OCI-LY1 (cell line): ENCODE results near the gene PTPRF.
A peak's percentile ranks its signal among the peaks of the same experiment; 100 is the strongest.

Experiments
- H2AFZ ChIP-seq: fragments of 200-600 bp; sonication (generic), shearing (Covaris generic); 2 replicates; pipeline ENCODE4 v1.6.0; 2014; ENCODE audit warnings: antibody characterized with exemption, mild to moderate bottlenecking, low read length
- H3F3A ChIP-seq: fragments of 200-600 bp; sonication (generic), shearing (Covaris generic); 2 replicates; pipeline ENCODE4 v1.6.0; 2014; ENCODE audit warnings: mild to moderate bottlenecking, antibody characterized with exemption, low read length, moderate library complexity; ENCODE audit not compliant: insufficient read depth
- H3K27ac ChIP-seq: fragments of 200-600 bp; sonication (generic); 2 replicates; pipeline ENCODE4 v1.5.1; 2014; ENCODE audit warnings: low read length, mixed run types, mild to moderate bottlenecking, low read depth; ENCODE audit not compliant: poor library complexity, severe bottlenecking
- H3K27me3 ChIP-seq: fragments of 200-600 bp; sonication (generic); 2 replicates; pipeline ENCODE4 v1.6.0; 2014; ENCODE audit warnings: antibody characterized with exemption, mild to moderate bottlenecking, low read length, moderate library complexity; ENCODE audit not compliant: insufficient read depth
- H3K36me3 ChIP-seq: fragments of 200-600 bp; sonication (generic); 2 replicates; pipeline ENCODE4 v1.6.1; 2014; ENCODE audit warnings: mild to moderate bottlenecking, antibody characterized with exemption, low read length, moderate library complexity, mixed read lengths; ENCODE audit not compliant: insufficient read depth
- H3K4me1 ChIP-seq: fragments of 200-600 bp; sonication (generic); 2 replicates; pipeline ENCODE4 v1.5.1; 2014; ENCODE audit warnings: mild to moderate bottlenecking, low read length, moderate library complexity; ENCODE audit not compliant: insufficient read depth, severe bottlenecking
- H3K4me2 ChIP-seq: fragments of 200-600 bp; sonication (generic), shearing (Covaris generic); 2 replicates; pipeline ENCODE4 v1.6.1; 2014; ENCODE audit warnings: low read length
- H3K4me3 ChIP-seq: fragments of 200-600 bp; sonication (generic); 2 replicates; pipeline ENCODE4 v1.5.1; 2014; ENCODE audit warnings: low read length, low read depth, mild to moderate bottlenecking, mixed read lengths; ENCODE audit not compliant: poor library complexity, severe bottlenecking
- H3K79me2 ChIP-seq: fragments of 200-600 bp; shearing (Covaris generic); 2 replicates; pipeline ENCODE4 v1.6.1; 2016; ENCODE audit warnings: mixed run types, low read length, mixed read lengths; ENCODE audit not compliant: insufficient read depth
- H3K9ac ChIP-seq: fragments of 200-600 bp; sonication (generic), shearing (Covaris generic); 2 replicates; pipeline ENCODE4 v1.6.1; 2014; ENCODE audit warnings: mild to moderate bottlenecking, low read length, mixed read lengths
- H3K9me2 ChIP-seq: fragments of 200-600 bp; sonication (generic), shearing (Covaris generic); 2 replicates; pipeline ENCODE4 v1.6.1; 2014; ENCODE audit warnings: low read depth, mild to moderate bottlenecking, low read length, mixed read lengths
- H3K9me3 ChIP-seq: fragments of 200-600 bp; shearing (Covaris generic); 2 replicates; pipeline ENCODE4 v1.6.1; 2014; ENCODE audit warnings: low read length, mixed read lengths
- H4K20me1 ChIP-seq: fragments of 200-600 bp; sonication (generic), shearing (Covaris generic); 2 replicates; pipeline ENCODE4 v1.6.0; 2016; ENCODE audit warnings: mild to moderate bottlenecking, low read length; ENCODE audit not compliant: insufficient read depth
- EZH2 ChIP-seq: fragments of 200-600 bp; sonication (generic), shearing (Covaris generic); IDR thresholded peaks from 2 replicates; pipeline ENCODE4 v1.8.0; 2017; ENCODE audit warnings: borderline replicate concordance, mixed run types, mild to moderate bottlenecking, antibody characterized with exemption, low read length, moderate library complexity, mixed read lengths
- TF ChIP-seq, protein P1 (sequence below): fragments of 200-600 bp; sonication (generic), shearing (Covaris generic); IDR thresholded peaks from 2 replicates; pipeline ENCODE4 v1.5.1; 2017; ENCODE audit warnings: mild to moderate bottlenecking, antibody characterized with exemption, low read length, moderate library complexity, mixed read lengths

The PTPRF gene

GRCh38 chr1:43653339-43653738, 122.7 kb downstream of the PTPRF start:
- Histone ChIP-seq H3K27ac (no peak overlapping the region), H3K9me3 (no peaks in the 10 kb centered on the region), H2AFZ (no peak overlapping the region), H4K20me1 (no peaks in the 10 kb centered on the region), H3K4me2 (no peak overlapping the region), H3F3A (no peaks in the 10 kb centered on the region), H3K27me3 (no peaks in the 10 kb centered on the region), H3K4me1 (peaks cover 31% of the 10 kb centered on the region), H3K9me2 (no peaks in the 10 kb centered on the region), H3K79me2 (peaks cover 20% of the 10 kb centered on the region), H3K9ac (no peak overlapping the region), H3K36me3 (peaks cover 53% of the 10 kb centered on the region), H3K4me3 (no peak overlapping the region)
- no peak for TF ChIP-seq EZH2
- TF ChIP-seq, protein P1, sequence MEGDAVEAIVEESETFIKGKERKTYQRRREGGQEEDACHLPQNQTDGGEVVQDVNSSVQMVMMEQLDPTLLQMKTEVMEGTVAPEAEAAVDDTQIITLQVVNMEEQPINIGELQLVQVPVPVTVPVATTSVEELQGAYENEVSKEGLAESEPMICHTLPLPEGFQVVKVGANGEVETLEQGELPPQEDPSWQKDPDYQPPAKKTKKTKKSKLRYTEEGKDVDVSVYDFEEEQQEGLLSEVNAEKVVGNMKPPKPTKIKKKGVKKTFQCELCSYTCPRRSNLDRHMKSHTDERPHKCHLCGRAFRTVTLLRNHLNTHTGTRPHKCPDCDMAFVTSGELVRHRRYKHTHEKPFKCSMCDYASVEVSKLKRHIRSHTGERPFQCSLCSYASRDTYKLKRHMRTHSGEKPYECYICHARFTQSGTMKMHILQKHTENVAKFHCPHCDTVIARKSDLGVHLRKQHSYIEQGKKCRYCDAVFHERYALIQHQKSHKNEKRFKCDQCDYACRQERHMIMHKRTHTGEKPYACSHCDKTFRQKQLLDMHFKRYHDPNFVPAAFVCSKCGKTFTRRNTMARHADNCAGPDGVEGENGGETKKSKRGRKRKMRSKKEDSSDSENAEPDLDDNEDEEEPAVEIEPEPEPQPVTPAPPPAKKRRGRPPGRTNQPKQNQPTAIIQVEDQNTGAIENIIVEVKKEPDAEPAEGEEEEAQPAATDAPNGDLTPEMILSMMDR: peak; percentile 32; the same call in 1 of the 2 replicates

DNA sequence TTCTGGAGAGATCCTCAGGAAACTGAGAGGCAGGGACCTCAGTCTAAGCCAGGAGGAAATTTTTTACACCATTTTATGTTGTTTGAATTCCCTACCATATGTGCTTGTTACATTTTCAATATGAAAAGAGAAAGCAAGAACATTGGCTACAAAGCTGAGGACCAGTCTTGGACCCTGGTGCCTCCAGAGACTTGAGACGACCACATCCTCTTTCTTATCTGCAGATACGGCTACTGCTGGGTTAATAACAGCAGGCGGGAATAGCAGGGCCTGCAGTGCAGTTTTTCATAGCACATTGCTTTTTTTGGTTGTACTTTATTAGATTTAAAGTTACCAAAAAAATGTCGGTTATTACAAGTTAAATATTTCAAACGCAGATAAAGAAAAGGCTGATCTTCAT, 123.2 kb downstream of the PTPRF start:
- Histone ChIP-seq H2AFZ (no peak overlapping the region), H3K9ac (no peak overlapping the region), H3K9me3 (no peaks in the 10 kb centered on the region), H3K27ac (no peak overlapping the region), H3K4me2 (no peak overlapping the region), H3K36me3 (peaks cover 58% of the 10 kb centered on the region), H3K79me2 (peaks cover 20% of the 10 kb centered on the region), H4K20me1 (no peaks in the 10 kb centered on the region), H3K4me1 (peaks cover 30% of the 10 kb centered on the region), H3K4me3 (no peak overlapping the region), H3K9me2 (no peaks in the 10 kb centered on the region), H3K27me3 (no peaks in the 10 kb centered on the region), H3F3A (no peaks in the 10 kb centered on the region)
- TF ChIP-seq, protein P1: no peak
- TF ChIP-seq EZH2: no peak

DNA sequence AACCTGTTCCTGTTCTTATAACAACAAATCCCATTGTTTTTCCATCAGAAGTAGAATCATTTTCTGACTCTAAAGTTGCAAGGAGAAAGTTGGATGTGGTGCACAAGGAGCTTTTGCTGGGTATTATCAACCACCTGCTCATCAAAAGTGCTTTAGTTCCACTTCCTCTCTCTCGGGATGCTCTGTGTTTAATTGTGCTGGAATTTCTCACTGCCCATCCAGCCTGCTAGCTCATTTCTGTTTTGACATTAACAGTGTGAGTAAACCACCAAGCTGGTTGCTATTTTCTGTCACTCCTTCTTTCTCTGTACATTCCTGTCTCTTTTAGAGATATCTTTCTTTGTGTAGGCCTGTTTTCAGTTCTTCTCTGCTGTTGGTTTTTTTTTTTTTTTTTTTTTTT, 125.3 kb downstream of the PTPRF start:
- Histone ChIP-seq H3F3A (no peaks in the 10 kb centered on the region), H3K4me3 (no peak overlapping the region), H3K27ac (no peak overlapping the region), H3K36me3 (peaks cover 79% of the 10 kb centered on the region), H3K4me2 (no peak overlapping the region), H3K27me3 (no peaks in the 10 kb centered on the region), H3K9me3 (no peaks in the 10 kb centered on the region), H3K9ac (no peak overlapping the region), H4K20me1 (no peaks in the 10 kb centered on the region), H3K79me2 (peaks cover 15% of the 10 kb centered on the region), H3K9me2 (no peaks in the 10 kb centered on the region), H3K4me1 (peaks cover 22% of the 10 kb centered on the region), H2AFZ (no peak overlapping the region)
- no peak for TF ChIP-seq EZH2
